Thoracic aorta (tissue), 2 donors: ENCODE results near the gene LAPTM5. TPM values are rescaled to one million over a fixed set of nuclear protein-coding genes. Genes with fewer than 3 reads are reported as not detected.

Source experiments
- ATAC-seq: fragments of 150-250 bp; one replicate; pipeline ENCODE4 v1.8.0; 2017; ENCODE audit warnings: low read depth; ENCODE audit not compliant: insufficient number of reproducible peaks, low FRiP score
- DNase-seq: peaks from one replicate; pipeline ENCODE4 v3.0.0-alpha.2; 2020; ENCODE audit warnings: low spot score
- H3K27ac ChIP-seq, 2 donors: fragments of 200-600 bp; sonication (generic); 1 replicate in 1 of 2; 2 replicates in 1 of 2; pipeline ENCODE4 v1.5.1; 2016; ENCODE audit warnings: mild to moderate bottlenecking in 2 of 2, moderate library complexity in 2 of 2
- H3K27me3 ChIP-seq: fragments of 200-600 bp; sonication (generic); replicated peaks from 2 replicates; pipeline ENCODE4 v1.6.0; 2016; ENCODE audit warnings: mild to moderate bottlenecking; ENCODE audit not compliant: insufficient read depth
- H3K36me3 ChIP-seq: fragments of 200-600 bp; sonication (generic); one replicate; pipeline ENCODE4 v1.5.1; 2016
- H3K4me1 ChIP-seq, 2 donors: fragments of 200-600 bp; sonication (generic); 1 replicate in 1 of 2; 2 replicates in 1 of 2; pipeline versions ENCODE4 v1.5.1 to v1.6.0; 2016; ENCODE audit warnings: low read depth in 2 of 2, mild to moderate bottlenecking in 1 of 2; ENCODE audit not compliant: control insufficient read depth in 1 of 2
- H3K4me3 ChIP-seq: fragments of 200-600 bp; sonication (generic); 2 replicates; pipeline ENCODE4 v1.5.1; 2016; ENCODE audit warnings: mild to moderate bottlenecking
- H3K9me3 ChIP-seq: fragments of 200-600 bp; sonication (generic); 2 replicates; pipeline ENCODE4 v1.5.1; 2016
- CTCF ChIP-seq: fragments of 200-600 bp; sonication (generic); IDR thresholded peaks from one replicate; pipeline ENCODE4 v1.5.1; 2019; ENCODE audit warnings: antibody characterized with exemption
- total RNA-seq, 2 donors: library from RNA; depleted of rRNA; stranded (reverse); fragments of >200 nt; gene quantifications; one replicate each; pipeline versions ENCODE4 v1.1.0 to v1.2.3, GENCODE V29; 2016

Gene LAPTM5
- total RNA-seq, 2 donors from 2014 or later, result 91.0 to 127 TPM

GRCh38 chr1:30715216-30715615, 42.4 kb downstream of the LAPTM5 start:
- H3K36me3 ChIP-seq, result no peaks in the 10 kb centered on the region
- peak; percentile 35 for TF ChIP-seq CTCF
- peaks cover 3 to 4% of the 10 kb centered on the region in 2 donors for H3K4me1 ChIP-seq

GRCh38 chr1:30714536-30715090, 43.0 kb downstream of the LAPTM5 start:
- Histone ChIP-seq H3K36me3 (no peaks in the 10 kb centered on the region), H3K27ac (no peak overlapping the region), H3K27me3 (no peaks in the 10 kb centered on the region), H3K4me3 (no peak overlapping the region), H3K9me3 (no peaks in the 10 kb centered on the region), H3K4me1 (peaks cover 3 to 4% of the 10 kb centered on the region in 2 donors)
- ATAC-seq (no peak), DNase-seq (no peak)
- no peak for TF ChIP-seq CTCF

More at GRCh38 chr1:30715216-30715615, 42.4 kb downstream of the LAPTM5 start:
- no peak for DNase-seq
- ATAC-seq, result no peak
- H3K27me3 ChIP-seq, result no peaks in the 10 kb centered on the region
- no peaks in the 10 kb centered on the region for H3K9me3 ChIP-seq
- no peak overlapping the region for H3K4me3 ChIP-seq
- H3K27ac ChIP-seq, result no peak overlapping the region

GRCh38 chr1:30714025-30714424, 43.5 kb downstream of the LAPTM5 start:
- Histone ChIP-seq H3K9me3 (no peaks in the 10 kb centered on the region), H3K4me3 (no peak overlapping the region), H3K4me1 (peaks cover 0 to 3% of the 10 kb centered on the region in 2 donors), H3K27me3 (no peaks in the 10 kb centered on the region), H3K27ac (no peak overlapping the region), H3K36me3 (no peaks in the 10 kb centered on the region)
- ATAC-seq (no peak), DNase-seq (no peak)
- no peak for TF ChIP-seq CTCF

- H3K4me1 ChIP-seq, result no peaks in the 10 kb centered on the region
These were observed 44.3 kb downstream of the LAPTM5 start for GRCh38 chr1:30713311-30713710.

GRCh38 chr1:30712583-30712982, 45.0 kb downstream of the LAPTM5 start:
- Histone ChIP-seq H3K27me3 (no peaks in the 10 kb centered on the region), H3K9me3 (no peaks in the 10 kb centered on the region), H3K4me3 (no peak overlapping the region), H3K36me3 (no peaks in the 10 kb centered on the region), H3K27ac (no peak overlapping the region), H3K4me1 (no peaks in the 10 kb centered on the region)
- no peak for TF ChIP-seq CTCF
- ATAC-seq (no peak), DNase-seq (no peak)

More at GRCh38 chr1:30713311-30713710, 44.3 kb downstream of the LAPTM5 start:
- Histone ChIP-seq H3K27me3 (no peaks in the 10 kb centered on the region), H3K4me3 (no peak overlapping the region), H3K36me3 (no peaks in the 10 kb centered on the region), H3K9me3 (no peaks in the 10 kb centered on the region), H3K27ac (no peak overlapping the region)
- TF ChIP-seq CTCF, result no peak
- ATAC-seq (no peak), DNase-seq (no peak)
